ENCODE data around the gene ACTA2.

Gene ACTA2

GRCh38 chr10:88889559-88890337 lies 62.8 kb downstream of the ACTA2 start:
- DNase-seq = no peak

- no peak for DNase-seq
Observed at GRCh38 chr10:88888810-88889445, 63.6 kb downstream of the ACTA2 start.

GRCh38 chr10:88886557-88886956 lies 66.0 kb downstream of the ACTA2 start:
- no peak for DNase-seq

Data from SIG-M5 (cell line).